GM18861 (cell line): ENCODE measurements around the gene DLGAP4.
"Not testable (repeated sequence)": the region's sequence is repeated elsewhere in the genome, so short reads cannot be mapped to it uniquely, and the experiment has no call there.

Experiments
- ATAC-seq: cut with Tn5 transposase; IDR thresholded peaks from one replicate; pipeline ENCODE4 v1.9.1; 2021; ENCODE audit not compliant: unreplicated experiment

The DLGAP4 gene

DNA sequence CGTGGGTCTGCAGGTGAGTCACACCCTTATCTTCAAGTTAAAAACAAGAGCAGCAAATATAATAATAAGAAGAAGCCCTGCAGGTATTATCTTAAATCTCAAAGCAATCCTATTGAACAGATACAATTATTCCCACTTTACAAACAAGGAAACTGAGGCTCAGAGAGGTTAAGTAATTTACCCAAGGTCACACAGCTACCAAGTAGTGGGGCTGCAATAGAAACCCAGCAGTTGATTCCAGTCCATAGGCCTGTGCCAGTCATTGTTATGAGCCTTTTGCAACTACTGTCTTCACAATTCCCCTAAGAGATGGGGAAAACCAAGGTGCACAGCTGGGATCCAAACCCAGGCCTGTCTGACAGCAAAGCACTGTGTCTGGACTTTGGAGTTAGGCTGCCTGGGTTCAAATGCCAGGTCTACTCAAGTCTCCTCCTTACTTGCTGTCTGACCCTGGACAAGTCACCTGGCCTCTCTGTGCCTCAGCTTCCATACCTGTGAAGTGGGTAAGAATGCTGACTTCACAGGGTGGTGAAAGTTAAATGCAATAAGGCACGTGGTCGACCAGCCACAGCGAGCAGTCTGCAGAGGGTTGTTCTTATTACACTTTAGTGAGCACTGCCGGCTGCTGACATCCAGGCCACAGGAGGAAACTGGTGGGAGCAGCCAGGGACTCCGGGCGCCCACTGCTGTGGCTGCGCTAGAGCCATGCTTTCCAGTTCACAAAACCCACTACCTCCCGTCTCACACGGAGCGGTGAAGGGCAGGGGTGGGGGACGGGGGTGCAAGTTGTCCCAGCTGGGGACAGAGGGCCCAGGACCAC lies 241.3 kb downstream of the DLGAP4 start:
- ATAC-seq = no peak

- no peak for ATAC-seq
Measured at GRCh38 chr20:36548006-36548315, 241.8 kb downstream of the DLGAP4 start.

GRCh38 chr20:36548704-36549627 lies 242.8 kb downstream of the DLGAP4 start:
- ATAC-seq = no peak

- ATAC-seq = no peak
Measured at GRCh38 chr20:36549628-36549941, 243.4 kb downstream of the DLGAP4 start.

GRCh38 chr20:36549942-36550789 lies 244.0 kb downstream of the DLGAP4 start:
- ATAC-seq = no peak

DNA sequence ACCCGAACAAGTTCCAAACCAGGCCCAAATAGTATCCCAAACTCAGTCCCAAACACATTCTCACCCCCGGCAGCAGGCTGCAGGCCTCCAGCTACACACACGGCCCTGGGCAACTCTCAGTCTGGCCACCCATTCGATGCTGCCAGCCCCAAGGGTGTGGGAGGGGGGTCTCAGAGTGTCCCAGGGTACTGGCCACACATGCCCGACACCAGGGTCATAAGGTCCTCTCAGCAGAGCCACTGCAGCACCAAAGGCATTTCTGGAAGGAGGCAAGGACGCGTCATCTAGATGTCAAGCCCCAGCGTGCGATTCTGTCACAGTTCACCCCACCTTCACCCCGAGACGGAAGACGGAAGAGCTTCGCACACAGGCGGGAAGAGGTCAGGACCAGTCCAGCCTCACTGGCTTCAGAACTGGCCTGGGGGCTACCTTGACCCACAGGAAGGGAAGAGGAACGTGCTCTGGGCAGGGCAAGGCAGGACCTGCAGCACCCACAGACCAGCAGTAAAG lies 244.7 kb downstream of the DLGAP4 start:
- no peak for ATAC-seq

- ATAC-seq = no peak
Measured at GRCh38 chr20:36555248-36555647, 249.1 kb downstream of the DLGAP4 start.

DNA sequence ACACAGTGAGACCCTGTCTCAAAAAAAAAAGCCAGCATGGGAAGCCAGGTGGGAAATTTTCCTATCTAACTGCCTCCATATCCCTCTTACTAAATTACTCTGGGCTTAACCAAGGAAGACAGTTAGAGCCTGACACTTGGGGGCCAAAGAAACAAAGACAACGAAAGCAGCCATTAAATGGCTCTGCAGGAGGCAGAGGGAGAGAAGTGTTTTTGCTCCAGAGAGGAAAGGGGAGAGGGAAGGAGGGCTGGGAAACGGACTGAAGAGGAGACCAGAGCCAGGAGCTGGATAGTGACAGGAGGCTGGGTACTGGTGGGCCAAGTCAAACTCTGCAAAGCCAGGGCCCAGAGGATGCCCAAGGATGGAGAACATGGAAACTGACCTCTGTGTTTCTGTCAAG lies 256.6 kb downstream of the DLGAP4 start:
- no peak for ATAC-seq

DNA sequence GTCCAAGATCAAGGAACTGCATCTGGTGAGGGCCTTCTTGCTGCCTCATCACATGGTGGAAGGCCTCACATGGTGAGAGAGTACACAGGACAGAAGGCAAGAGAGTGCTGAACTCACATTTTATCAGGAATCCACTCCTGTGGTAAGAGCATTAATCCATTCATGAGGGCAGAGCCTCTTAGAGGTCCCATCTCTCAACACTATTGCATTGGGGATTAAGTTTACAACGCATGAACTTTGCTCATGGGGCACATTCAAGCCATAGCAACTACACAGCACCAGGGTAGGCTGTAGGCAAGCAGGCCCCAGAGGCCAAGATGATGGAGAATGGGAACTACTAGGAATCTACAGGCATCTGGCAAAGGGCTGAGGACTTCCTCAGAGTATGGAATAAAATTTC lies 257.2 kb downstream of the DLGAP4 start:
- ATAC-seq = no peak

DNA sequence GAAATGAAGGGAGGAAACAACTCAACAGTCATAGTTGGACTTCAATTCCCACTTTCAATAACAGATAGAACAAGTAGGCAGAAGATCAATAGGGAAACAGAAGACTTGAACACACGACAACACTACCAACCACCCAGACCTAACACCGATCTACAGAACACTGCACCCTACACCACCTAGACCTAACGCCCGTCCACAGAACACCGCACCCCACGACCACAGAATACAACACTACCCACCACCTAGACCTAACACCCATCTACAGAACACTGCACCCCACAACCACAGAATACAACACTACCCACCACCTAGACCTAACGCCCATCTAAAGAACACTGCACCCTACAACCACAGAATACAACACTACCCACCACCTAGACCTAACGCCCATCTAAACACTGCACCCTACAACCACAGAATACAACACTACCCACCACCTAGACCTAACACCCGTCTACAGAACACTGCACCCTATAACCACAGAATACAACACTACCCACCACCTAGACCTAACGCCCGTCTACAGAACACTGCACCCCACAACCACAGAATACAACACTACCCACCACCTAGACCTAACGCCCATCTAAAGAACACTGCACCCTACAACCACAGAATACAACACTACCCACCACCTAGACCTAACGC lies 258.1 kb downstream of the DLGAP4 start:
- not testable (repeated sequence) for ATAC-seq

DNA sequence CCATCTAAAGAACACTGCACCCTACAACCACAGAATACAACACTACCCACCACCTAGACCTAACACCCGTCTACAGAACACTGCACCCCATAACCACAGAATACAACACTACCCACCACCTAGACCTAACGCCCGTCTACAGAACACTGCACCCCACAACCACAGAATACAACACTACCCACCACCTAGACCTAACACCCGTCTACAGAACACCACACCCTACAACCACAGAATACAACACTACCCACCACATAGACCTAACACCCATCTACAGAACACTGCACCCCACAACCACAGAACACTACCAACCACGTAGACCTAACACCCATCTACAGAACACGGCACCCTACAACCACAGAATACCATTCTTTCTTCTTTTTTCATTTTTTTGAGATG lies 258.6 kb downstream of the DLGAP4 start:
- ATAC-seq = not testable (repeated sequence)

GRCh38 chr20:36565520-36565919 lies 259.4 kb downstream of the DLGAP4 start:
- no peak for ATAC-seq

- no peak for ATAC-seq
Measured at GRCh38 chr20:36569847-36570429, 263.8 kb downstream of the DLGAP4 start.

DNA sequence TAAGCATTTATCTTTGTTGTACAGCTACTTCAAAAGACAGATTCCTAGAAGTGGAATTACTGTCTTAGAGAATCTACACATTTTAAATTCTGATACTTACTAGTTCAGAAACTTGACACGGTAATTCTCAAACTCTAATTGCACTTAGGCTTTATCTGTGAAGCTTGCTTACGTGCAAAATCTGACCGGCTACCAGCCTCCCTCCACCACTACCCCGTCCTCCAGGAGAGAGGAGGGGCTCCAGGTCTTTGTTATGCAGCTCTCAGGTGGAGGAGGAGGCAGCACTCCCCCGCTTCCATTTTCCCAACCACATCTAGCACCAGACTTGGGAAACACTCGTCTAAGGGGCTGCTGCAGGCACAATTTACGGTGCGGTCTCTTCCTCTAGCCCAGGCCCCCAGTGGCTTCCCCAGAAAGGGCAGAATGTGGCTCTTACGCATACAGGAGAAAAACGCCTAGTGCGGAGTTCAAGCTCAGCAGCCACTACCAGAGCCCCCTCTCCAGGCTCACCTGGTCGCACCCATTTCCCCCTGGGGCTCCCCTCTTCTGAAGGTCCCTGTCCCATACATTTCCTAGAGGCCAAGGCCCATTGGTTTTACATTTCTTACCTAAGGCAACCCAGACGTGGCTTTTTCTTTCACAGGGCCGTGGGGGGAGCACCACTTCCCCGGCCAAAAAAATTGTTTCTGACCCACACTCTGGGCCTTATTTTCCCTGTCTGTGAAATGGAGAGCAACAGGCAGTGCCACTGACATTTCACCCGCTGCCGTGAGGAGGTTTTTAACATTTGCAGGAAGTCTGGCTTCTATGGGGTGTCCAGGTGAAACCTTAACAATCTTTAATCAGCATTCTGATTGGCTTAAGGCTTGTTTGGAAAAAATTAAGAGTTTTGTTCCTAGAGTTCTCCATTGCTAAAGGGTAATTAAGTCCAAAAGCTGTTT lies 265.7 kb downstream of the DLGAP4 start:
- ATAC-seq = no peak

DNA sequence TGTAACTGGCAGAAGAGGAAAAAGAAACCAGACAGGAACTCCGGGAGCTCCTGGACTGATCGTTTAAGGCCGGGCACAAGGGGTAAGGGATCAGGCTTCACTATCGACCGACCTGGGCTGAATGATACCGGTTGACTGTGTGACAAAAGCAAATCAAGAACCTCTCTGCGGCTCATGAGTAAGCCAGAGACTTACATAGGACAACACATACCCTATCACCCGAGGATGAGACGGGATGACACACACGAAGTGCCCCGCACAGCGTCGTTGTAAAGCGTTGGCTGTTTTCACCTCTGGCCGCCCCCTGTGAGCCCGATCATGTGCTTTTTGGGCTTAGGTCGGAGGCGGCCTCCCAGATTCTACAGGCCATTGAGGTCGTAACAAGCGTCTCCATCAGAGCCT lies 266.6 kb downstream of the DLGAP4 start:
- no peak for ATAC-seq

- peak; percentile 63 for ATAC-seq
Measured at GRCh38 chr20:36573103-36573797, 267.1 kb downstream of the DLGAP4 start, which contains the start of gene TGIF2. TGIF2 (plus strand) TSS chr20:36573597; CDS start chr20:36578775, 5,178 bp downstream.

- no peak for ATAC-seq
Measured at GRCh38 chr20:36573798-36574365, 267.7 kb downstream of the DLGAP4 start.
